C4-2B (cell line): ENCODE data around the gene ASXL1.
A peak's percentile ranks its signal among the peaks of the same experiment; 100 is the strongest.

ENCODE experiments used
- H3K27ac ChIP-seq: fragments of 450-650 bp; 2 replicates; pipeline ENCODE4 v1.5.1; 2017
- ZFX ChIP-seq: fragments of 450-650 bp; IDR thresholded peaks from 2 replicates; pipeline ENCODE4 v1.6.1; 2017
- TF ChIP-seq, protein P1 (sequence below): fragments of 450-650 bp; conservative IDR thresholded peaks from 2 replicates; pipeline ENCODE4 v1.5.1; 2017; ENCODE audit warnings: mild to moderate bottlenecking

ASXL1 gene

DNA sequence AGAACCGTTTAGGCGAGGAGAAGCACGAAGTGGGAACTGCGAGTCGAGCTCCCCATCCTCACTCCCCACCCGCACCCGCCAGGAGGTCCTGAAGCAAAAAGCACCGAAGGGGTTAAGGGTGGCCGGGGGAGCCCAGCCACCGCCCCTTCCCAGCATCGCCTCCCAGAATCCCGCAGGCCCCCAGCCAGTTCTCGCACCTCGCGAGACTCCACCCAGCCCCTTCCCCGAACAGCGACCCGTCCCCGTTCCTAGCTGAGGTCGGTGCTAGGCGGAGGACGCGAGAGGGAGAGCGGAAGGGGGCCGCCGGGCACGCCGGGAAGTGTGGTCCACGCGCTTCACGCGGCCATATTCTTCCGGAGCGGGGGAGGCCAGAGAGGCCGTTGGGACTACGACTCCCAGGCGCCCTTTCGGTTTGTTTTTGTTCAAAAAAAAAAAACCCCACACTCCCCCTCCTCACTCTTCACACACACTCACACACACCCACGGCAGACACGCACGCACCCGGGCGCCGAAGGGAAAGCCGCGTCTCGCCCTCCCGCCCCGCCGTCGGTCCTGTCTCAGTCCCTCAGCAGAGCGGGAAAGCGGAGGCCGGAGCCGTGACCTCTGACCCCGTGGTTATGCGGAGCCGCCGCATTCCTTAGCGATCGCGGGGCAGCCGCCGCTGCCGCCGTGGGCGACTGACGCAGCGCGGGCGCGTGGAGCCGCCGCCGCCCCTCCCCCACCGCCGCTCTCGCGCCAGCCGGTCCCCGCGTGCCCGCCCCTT lies at the start of gene ASXL1:
ASXL1 (plus strand) TSS at position 463 of the 763 bp plus-strand sequence. CDS start 445 bp downstream, outside the sequence.
- TF ChIP-seq, protein P1, sequence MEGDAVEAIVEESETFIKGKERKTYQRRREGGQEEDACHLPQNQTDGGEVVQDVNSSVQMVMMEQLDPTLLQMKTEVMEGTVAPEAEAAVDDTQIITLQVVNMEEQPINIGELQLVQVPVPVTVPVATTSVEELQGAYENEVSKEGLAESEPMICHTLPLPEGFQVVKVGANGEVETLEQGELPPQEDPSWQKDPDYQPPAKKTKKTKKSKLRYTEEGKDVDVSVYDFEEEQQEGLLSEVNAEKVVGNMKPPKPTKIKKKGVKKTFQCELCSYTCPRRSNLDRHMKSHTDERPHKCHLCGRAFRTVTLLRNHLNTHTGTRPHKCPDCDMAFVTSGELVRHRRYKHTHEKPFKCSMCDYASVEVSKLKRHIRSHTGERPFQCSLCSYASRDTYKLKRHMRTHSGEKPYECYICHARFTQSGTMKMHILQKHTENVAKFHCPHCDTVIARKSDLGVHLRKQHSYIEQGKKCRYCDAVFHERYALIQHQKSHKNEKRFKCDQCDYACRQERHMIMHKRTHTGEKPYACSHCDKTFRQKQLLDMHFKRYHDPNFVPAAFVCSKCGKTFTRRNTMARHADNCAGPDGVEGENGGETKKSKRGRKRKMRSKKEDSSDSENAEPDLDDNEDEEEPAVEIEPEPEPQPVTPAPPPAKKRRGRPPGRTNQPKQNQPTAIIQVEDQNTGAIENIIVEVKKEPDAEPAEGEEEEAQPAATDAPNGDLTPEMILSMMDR: no peak
- TF ChIP-seq ZFX: 0 out of 2 replicates have a peak, but pooled peaks have one; percentile 20
- peak within 1 kb of the TSS; percentile 88 for H3K27ac ChIP-seq

GRCh38 chr20:32312718-32313424 lies 45.3 kb upstream of the ASXL1 start:
- H3K27ac ChIP-seq: no peak overlapping the region
- TF ChIP-seq ZFX: no peak
- TF ChIP-seq, protein P1: no peak

- H3K27ac ChIP-seq: no peak overlapping the region
- TF ChIP-seq ZFX: no peak
- TF ChIP-seq, protein P1: no peak
Measured at GRCh38 chr20:32314768-32315167, 43.4 kb upstream of the ASXL1 start.

DNA sequence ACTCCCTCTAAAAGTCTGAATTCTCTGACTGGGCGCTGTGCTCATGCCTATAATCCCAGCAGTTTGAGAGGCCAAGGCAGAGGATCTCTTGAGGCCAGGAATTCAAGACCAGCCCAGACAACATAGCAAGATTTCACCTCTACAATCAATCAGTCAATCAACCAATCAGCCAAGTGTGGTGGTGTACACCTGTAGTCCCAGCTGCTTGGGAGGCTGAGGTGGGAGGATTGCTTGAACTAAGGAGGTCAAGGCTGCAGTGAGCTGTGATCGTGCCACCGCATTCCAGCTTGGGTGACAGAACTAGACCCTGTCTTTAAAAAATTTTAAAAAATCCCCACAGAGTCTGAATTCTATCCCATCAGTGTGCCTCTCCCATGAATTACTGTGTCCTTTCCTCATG lies 42.7 kb upstream of the ASXL1 start:
- TF ChIP-seq ZFX: no peak
- TF ChIP-seq, protein P1: no peak
- H3K27ac ChIP-seq: no peak overlapping the region

DNA sequence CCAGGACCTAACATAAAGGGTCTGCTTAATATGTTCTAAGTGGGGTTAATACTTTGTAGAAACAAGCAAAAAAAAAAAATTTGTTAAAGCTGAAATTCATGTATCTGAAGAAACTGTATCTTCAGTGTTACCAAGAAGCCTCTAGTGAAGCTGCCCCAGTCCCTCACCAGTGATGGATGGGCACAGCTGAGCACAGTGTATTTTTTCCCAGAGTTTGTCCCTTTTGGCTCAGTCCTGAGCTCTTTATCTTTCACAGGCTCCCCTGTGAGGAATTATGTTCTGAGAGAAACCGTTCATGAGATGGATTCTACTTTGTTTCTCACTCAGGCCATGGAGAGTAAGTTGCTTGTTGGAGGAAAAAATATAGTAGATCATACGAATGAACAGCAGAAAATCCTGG lies 42.2 kb upstream of the ASXL1 start:
- TF ChIP-seq, protein P1: no peak
- TF ChIP-seq ZFX: no peak
- H3K27ac ChIP-seq: no peak overlapping the region

DNA sequence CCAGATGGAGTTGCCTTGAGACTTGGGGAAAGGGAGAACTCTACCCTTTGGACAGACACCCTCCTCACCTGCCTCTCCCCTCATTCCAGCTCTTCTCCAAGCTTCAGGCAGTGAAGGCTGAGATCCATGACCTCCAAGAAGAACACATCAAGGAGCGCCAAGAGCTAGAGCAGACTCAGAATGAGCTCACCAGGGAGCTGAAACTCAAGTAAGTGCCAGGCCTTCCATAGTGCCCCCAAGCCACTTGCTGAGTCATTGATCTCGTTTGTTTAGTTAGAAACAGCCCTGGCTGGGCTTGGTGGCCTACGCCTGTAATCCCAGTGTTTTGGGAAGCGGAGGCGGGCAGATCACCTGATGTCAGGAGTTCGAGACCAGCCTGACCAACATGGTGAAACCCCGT lies 41.5 kb upstream of the ASXL1 start:
- TF ChIP-seq, protein P1: no peak
- no peak for TF ChIP-seq ZFX
- H3K27ac ChIP-seq: no peak overlapping the region

DNA sequence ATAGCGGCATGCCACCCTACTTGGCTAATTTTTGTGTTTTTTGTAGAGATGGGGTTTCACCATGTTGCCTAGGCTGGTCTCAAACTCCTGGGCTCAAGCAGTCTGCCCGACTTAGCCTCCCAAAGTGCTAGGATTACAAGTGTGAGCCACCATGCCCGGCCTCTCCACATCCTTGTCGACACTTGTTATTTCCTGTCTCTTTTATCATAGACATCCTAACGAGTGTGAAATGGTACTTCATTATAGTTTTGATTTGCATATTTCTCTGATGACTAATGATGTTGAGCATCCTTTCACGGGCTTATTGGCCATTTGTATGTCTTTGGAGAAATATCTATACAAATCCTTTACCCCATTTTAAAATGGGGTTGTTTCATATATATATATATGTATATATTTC lies 39.0 kb upstream of the ASXL1 start:
- H3K27ac ChIP-seq: no peak overlapping the region
- TF ChIP-seq ZFX: no peak
- TF ChIP-seq, protein P1: no peak
